Stimulated activated naive CD8-positive, alpha-beta T cell treated with anti-CD3 and anti-CD28 coated beads, Interleukin-15, Interleukin-2, amounts not matched to agents 100 ng/mL and 50 ng/mL, for 24 hours (primary cell): ENCODE results near the gene RFPL2.

Source experiments
- H3K27ac Mint-ChIP-seq: one replicate; pipeline ENCODE4 v1.8.0; 2021; ENCODE audit warnings: mild to moderate bottlenecking, mixed read lengths
- H3K27me3 Mint-ChIP-seq: one replicate; pipeline ENCODE4 v1.8.0; 2021; ENCODE audit warnings: mixed read lengths
- H3K36me3 Mint-ChIP-seq: one replicate; pipeline ENCODE4 v1.8.0; 2021; ENCODE audit warnings: low read depth, mixed read lengths
- H3K4me1 Mint-ChIP-seq: one replicate; pipeline ENCODE4 v1.8.0; 2021; ENCODE audit warnings: low read depth, mixed read lengths
- H3K4me3 Mint-ChIP-seq: one replicate; pipeline ENCODE4 v1.8.0; 2021; ENCODE audit warnings: mild to moderate bottlenecking, mixed read lengths
- H3K9me3 Mint-ChIP-seq: one replicate; pipeline ENCODE4 v1.8.0; 2021; ENCODE audit warnings: mixed read lengths

RFPL2 gene

DNA sequence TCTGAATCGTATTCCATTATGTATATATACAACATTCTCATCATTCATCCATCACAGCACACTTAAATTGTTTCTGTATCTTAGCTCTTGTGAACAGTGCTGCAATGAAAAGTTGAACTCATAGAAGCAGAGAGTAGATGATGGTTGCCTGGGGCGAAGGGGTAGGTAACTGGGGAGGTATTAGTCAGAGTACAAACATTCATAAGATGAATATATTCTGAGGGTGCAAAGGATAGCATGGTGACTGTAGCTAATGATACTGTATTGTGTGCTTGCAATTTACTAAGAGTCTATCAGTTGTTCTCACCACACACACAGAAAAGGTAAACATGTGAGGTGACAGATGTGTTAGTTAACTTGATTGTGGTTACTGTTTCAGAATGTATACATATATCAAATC, 12.6 kb upstream of the RFPL2 start:
- H3K4me1 Mint-ChIP-seq = no peaks in the 10 kb centered on the region
- H3K9me3 Mint-ChIP-seq = no peaks in the 10 kb centered on the region
- H3K4me3 Mint-ChIP-seq = no peak overlapping the region
- H3K36me3 Mint-ChIP-seq = no peaks in the 10 kb centered on the region
- H3K27ac Mint-ChIP-seq = no peak overlapping the region
- H3K27me3 Mint-ChIP-seq = peaks cover 22% of the 10 kb centered on the region

DNA sequence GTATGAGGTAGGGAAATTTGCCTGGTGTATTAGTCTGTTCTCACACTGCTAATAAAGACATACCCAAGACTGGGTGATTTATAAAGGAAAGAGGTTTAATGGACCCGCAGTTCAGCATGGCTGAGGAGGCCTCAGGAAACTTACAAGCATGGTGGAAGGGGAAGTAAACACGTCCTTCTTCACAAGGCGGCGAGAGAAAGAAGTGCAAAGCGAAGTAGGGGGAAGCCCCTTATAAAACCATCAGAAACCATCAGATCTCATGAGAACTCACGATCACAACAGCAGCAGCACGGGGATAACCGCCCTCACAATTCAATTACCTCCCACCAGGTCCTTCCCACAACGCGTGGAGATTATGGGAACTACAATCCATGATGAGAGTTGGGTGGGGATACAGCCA, 12.0 kb upstream of the RFPL2 start:
- no peaks in the 10 kb centered on the region for H3K9me3 Mint-ChIP-seq

GRCh38 chr22:32211011-32211410, 6.1 kb upstream of the RFPL2 start:
- H3K4me3 Mint-ChIP-seq = no peak overlapping the region
- no peaks in the 10 kb centered on the region for H3K4me1 Mint-ChIP-seq
- no peak overlapping the region for H3K27ac Mint-ChIP-seq
- no peaks in the 10 kb centered on the region for H3K9me3 Mint-ChIP-seq
- no peaks in the 10 kb centered on the region for H3K36me3 Mint-ChIP-seq
- H3K27me3 Mint-ChIP-seq = peaks cover 9% of the 10 kb centered on the region

More for the DNA sequence above, 12.0 kb upstream of the RFPL2 start:
- Mint-ChIP-seq H3K36me3 (no peaks in the 10 kb centered on the region), H3K4me3 (no peak overlapping the region), H3K27ac (no peak overlapping the region), H3K4me1 (no peaks in the 10 kb centered on the region), H3K27me3 (peaks cover 19% of the 10 kb centered on the region)

- H3K36me3 Mint-ChIP-seq = no peaks in the 10 kb centered on the region
- peaks cover 9% of the 10 kb centered on the region for H3K27me3 Mint-ChIP-seq
- no peaks in the 10 kb centered on the region for H3K4me1 Mint-ChIP-seq
- H3K27ac Mint-ChIP-seq = no peak overlapping the region
- no peak overlapping the region for H3K4me3 Mint-ChIP-seq
- H3K9me3 Mint-ChIP-seq = no peaks in the 10 kb centered on the region
These were observed 3.8 kb upstream of the RFPL2 start for GRCh38 chr22:32208681-32209080.

GRCh38 chr22:32207971-32208480, 3.2 kb upstream of the RFPL2 start:
- no peaks in the 10 kb centered on the region for H3K36me3 Mint-ChIP-seq
- no peaks in the 10 kb centered on the region for H3K9me3 Mint-ChIP-seq
- peaks cover 2% of the 10 kb centered on the region for H3K4me1 Mint-ChIP-seq
- no peak overlapping the region for H3K4me3 Mint-ChIP-seq
- peaks cover 9% of the 10 kb centered on the region for H3K27me3 Mint-ChIP-seq
- H3K27ac Mint-ChIP-seq = no peak overlapping the region

DNA sequence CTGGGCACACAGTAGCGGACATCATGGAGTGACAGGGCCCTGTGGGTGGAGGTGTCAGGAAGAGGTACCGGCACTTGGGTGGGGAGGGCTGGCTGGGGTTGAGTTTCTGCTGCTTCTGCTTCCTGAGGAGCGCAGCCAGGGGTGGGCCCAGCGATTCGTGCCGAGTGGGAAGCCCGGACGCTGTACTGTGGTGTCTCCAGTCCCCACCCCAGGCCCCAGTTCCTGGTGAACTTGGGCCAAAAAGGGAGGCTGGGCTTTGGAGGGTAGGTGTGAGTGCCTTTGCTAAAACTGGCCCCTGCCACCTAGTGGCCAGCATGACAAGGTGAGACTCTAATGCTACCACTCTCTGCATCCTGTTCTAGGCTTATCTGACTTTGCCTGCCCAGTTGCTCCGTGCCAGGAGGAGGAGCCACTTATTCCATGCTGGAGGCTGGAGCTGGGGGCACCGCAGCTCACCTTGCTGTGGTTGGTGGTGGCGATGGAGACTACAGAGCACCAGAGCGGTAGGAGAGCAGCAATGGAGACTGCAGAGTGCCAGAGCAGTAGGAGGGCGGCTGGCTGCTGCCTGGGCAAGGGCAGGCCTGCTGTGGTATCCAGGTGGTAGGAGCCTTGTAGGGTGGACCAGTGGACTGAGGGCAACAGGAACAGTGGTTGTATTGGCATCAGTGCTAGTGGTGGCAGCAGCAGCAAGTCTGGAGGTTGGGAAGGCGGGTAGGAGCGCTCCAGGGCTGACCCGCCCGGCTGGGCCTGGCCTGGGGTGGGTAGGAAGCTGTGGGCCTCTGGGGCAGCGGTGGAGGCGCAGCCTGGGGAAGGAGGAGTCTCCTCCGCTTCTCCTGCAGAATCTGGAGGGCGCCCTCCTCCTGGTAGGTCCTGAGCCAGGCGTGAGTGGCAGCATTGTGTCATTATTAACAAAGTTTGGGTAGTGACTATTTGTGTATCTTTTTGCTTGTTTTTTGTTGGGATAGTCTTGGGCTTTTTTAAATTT, 2.2 kb upstream of the RFPL2 start:
- Mint-ChIP-seq H3K27me3 (peaks cover 9% of the 10 kb centered on the region), H3K4me1 (peaks cover 7% of the 10 kb centered on the region), H3K27ac (no peak overlapping the region), H3K36me3 (no peaks in the 10 kb centered on the region), H3K9me3 (no peaks in the 10 kb centered on the region), H3K4me3 (no peak overlapping the region)

GRCh38 chr22:32205974-32206773, 1.3 kb upstream of the RFPL2 start:
- no peak overlapping the region for H3K27ac Mint-ChIP-seq

GRCh38 chr22:32204040-32204855, 625 bp downstream of the RFPL2 start:
- H3K27me3 Mint-ChIP-seq = peaks cover 9% of the 10 kb centered on the region
- no peak overlapping the region for H3K27ac Mint-ChIP-seq
- H3K4me1 Mint-ChIP-seq = peaks cover 13% of the 10 kb centered on the region
- no peaks in the 10 kb centered on the region for H3K36me3 Mint-ChIP-seq
- no peaks in the 10 kb centered on the region for H3K9me3 Mint-ChIP-seq
- peak overlapping the region; percentile 37 for H3K4me3 Mint-ChIP-seq

More at GRCh38 chr22:32205974-32206773, 1.3 kb upstream of the RFPL2 start:
- Mint-ChIP-seq H3K36me3 (no peaks in the 10 kb centered on the region), H3K27me3 (peaks cover 9% of the 10 kb centered on the region), H3K4me1 (peaks cover 8% of the 10 kb centered on the region), H3K4me3 (no peak overlapping the region), H3K9me3 (no peaks in the 10 kb centered on the region)

DNA sequence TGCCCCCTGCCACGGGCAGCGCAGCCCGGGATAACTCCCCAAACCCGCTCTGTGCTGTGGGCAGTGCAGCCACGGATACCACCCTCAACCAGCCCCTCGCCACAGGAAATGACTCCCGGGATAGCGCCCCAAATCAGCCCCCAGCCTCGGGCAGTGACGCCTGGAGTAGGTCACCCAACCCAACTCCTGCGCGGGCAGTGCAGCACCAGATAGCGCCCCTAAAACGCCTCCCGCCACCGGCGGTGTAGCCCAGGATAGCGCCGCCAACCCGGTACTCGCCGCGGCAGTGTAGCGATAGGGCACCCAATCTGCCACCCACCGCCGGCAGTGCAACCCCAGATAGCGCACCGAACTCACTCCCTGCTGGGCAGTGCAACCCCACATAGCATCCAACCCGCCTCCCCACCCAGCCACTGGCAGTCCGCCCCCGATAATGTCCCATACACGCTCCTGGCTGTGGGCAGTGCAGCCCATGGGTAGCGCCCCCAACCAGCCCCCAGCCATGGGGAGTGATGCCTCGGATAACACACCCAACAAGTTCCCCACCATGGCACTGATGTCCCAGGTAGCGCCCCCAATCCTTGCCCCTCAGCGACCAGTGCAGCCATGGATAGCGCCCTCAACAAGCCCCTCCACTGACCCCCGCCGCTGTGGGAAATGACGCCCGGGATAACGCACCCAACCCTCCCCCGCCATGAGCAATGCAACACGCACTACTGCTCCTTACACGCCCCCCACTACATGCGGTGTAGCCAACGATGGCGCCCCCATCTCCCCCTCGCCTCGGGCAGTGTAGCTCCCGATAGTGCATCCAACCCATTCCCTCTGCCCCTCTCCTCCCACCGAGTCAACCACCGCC, 1.5 kb downstream of the RFPL2 start:
- Mint-ChIP-seq H3K27me3 (peaks cover 9% of the 10 kb centered on the region), H3K4me3 (no peak overlapping the region), H3K4me1 (peaks cover 13% of the 10 kb centered on the region), H3K9me3 (no peaks in the 10 kb centered on the region), H3K27ac (no peak overlapping the region), H3K36me3 (no peaks in the 10 kb centered on the region)

GRCh38 chr22:32202539-32203180, 2.2 kb downstream of the RFPL2 start:
- peaks cover 13% of the 10 kb centered on the region for H3K4me1 Mint-ChIP-seq
- no peaks in the 10 kb centered on the region for H3K36me3 Mint-ChIP-seq
- no peak overlapping the region for H3K27ac Mint-ChIP-seq
- H3K9me3 Mint-ChIP-seq = no peaks in the 10 kb centered on the region
- H3K4me3 Mint-ChIP-seq = no peak overlapping the region
- peaks cover 9% of the 10 kb centered on the region for H3K27me3 Mint-ChIP-seq

DNA sequence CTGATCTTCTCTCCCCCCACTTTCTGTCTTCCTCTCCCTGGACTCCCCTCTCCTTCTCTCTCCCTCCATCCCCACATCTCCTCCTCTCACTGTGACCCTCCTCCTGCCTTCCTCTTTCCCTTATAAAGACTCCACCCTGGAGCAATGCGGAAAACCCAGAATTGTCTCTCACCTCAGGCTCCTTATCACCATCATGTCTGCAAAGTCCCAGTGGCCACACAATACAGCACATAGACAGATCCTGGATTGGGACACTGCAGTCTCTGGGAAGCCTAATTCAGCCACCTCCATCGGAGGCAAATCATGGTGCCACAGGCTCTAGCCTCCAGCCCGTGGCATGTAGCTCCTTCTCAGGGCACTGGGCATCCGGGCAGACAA, 2.7 kb downstream of the RFPL2 start:
- Mint-ChIP-seq H3K27me3 (peaks cover 9% of the 10 kb centered on the region), H3K9me3 (no peaks in the 10 kb centered on the region), H3K27ac (no peak overlapping the region), H3K36me3 (no peaks in the 10 kb centered on the region), H3K4me1 (peaks cover 13% of the 10 kb centered on the region), H3K4me3 (no peak overlapping the region)

DNA sequence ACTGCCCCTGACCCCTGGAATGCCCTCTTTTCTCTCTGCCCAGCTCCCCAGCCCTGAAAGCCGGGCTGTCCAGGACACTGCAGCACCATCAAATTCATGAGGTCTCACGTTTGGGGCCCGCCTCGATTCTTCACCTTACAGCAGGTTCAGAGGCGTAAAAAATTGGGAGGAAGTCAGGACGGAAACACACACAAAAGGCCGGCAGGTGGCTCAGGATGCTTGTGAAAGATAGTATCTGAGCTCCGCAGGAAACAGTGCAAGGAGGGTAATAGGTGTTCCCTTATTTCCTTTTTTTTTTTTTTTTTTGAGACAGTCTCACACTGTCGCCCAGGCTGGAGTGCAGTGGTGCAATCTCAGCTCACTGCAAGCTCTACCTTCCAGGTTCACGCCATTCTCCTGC, 4.1 kb downstream of the RFPL2 start:
- H3K4me3 Mint-ChIP-seq = no peak overlapping the region
- no peak overlapping the region for H3K27ac Mint-ChIP-seq
- peaks cover 13% of the 10 kb centered on the region for H3K4me1 Mint-ChIP-seq
- H3K9me3 Mint-ChIP-seq = no peaks in the 10 kb centered on the region
- H3K27me3 Mint-ChIP-seq = peaks cover 19% of the 10 kb centered on the region
- H3K36me3 Mint-ChIP-seq = no peaks in the 10 kb centered on the region

- no peak overlapping the region for H3K27ac Mint-ChIP-seq
- no peak overlapping the region for H3K4me3 Mint-ChIP-seq
- no peaks in the 10 kb centered on the region for H3K36me3 Mint-ChIP-seq
- H3K9me3 Mint-ChIP-seq = no peaks in the 10 kb centered on the region
- H3K27me3 Mint-ChIP-seq = peaks cover 19% of the 10 kb centered on the region
- peaks cover 13% of the 10 kb centered on the region for H3K4me1 Mint-ChIP-seq
These were observed 4.9 kb downstream of the RFPL2 start for GRCh38 chr22:32199961-32200360.
